ENCODE results near the gene SLC16A9.

Gene SLC16A9

GRCh38 chr10:59626523-59626869 lies 83.2 kb downstream of the SLC16A9 start:
- no peak for DNase-seq

- DNase-seq: peak; percentile 35
These were observed 83.7 kb downstream of the SLC16A9 start for GRCh38 chr10:59625721-59626522.

GRCh38 chr10:59624951-59625350 lies 84.7 kb downstream of the SLC16A9 start:
- no peak for DNase-seq

- DNase-seq: no peak
These were observed 85.5 kb downstream of the SLC16A9 start for GRCh38 chr10:59624136-59624535.

GRCh38 chr10:59623133-59624121 lies 86.2 kb downstream of the SLC16A9 start:
- no peak for DNase-seq

GRCh38 chr10:59622320-59623132 lies 87.1 kb downstream of the SLC16A9 start:
- DNase-seq: peak; percentile 38

- DNase-seq: no peak
These were observed 87.9 kb downstream of the SLC16A9 start for GRCh38 chr10:59621771-59622170.

- no peak for DNase-seq
These were observed 91.0 kb downstream of the SLC16A9 start for GRCh38 chr10:59618666-59619065.

- DNase-seq: no peak
These were observed 91.7 kb downstream of the SLC16A9 start for GRCh38 chr10:59617996-59618395.

GRCh38 chr10:59611048-59611447 lies 98.6 kb downstream of the SLC16A9 start:
- no peak for DNase-seq

GRCh38 chr10:59607970-59608369 lies 101.7 kb downstream of the SLC16A9 start:
- no peak for DNase-seq

- no peak for DNase-seq
These were observed 103.1 kb downstream of the SLC16A9 start for GRCh38 chr10:59606551-59606961.

GRCh38 chr10:59601985-59602384 lies 107.7 kb downstream of the SLC16A9 start:
- DNase-seq: no peak

Measured in NCI-H526 treated with DMSO at 0.1 percent for 48 hours (cell line).